GM18951 (cell line): ENCODE data around the gene DRAM1.
A peak's percentile ranks its signal among the peaks of the same experiment; 100 is the strongest.
"Not testable (repeated sequence)": the region's sequence is repeated elsewhere in the genome, so short reads cannot be mapped to it uniquely, and the experiment has no call there.

ENCODE experiments used
- POLR2A ChIP-seq: IDR thresholded peaks from 4 replicates; pipeline ENCODE4 v1.6.1; 2011; ENCODE audit warnings: mild to moderate bottlenecking; ENCODE audit not compliant: insufficient read length, insufficient read depth; ENCODE audit errors: extremely low read depth
- in situ Hi-C: fragments of 300-500 bp; cut with MboI; formaldehyde crosslinking; loops from one replicate; pipeline ENCODE4 v1.12.0; 2022; ENCODE audit warnings: low sequenced_read_pairs, mixed read lengths, inconsistent platforms; ENCODE audit not compliant: unreplicated experiment

The DRAM1 gene

GRCh38 chr12:101902641-101903040 lies 25.3 kb downstream of the DRAM1 start:
- no peak for TF ChIP-seq POLR2A
- in situ Hi-C loops, result no loop called here

- TF ChIP-seq POLR2A, result no peak
- in situ Hi-C loops, result no loop called here
These were observed 28.8 kb downstream of the DRAM1 start for GRCh38 chr12:101906226-101906625.

GRCh38 chr12:101908395-101908794 lies 31.0 kb downstream of the DRAM1 start:
- no peak for TF ChIP-seq POLR2A
- in situ Hi-C loops, result no loop called here

GRCh38 chr12:101909646-101910045 lies 32.3 kb downstream of the DRAM1 start:
- TF ChIP-seq POLR2A, result no peak
- in situ Hi-C loops, result no loop called here

DNA sequence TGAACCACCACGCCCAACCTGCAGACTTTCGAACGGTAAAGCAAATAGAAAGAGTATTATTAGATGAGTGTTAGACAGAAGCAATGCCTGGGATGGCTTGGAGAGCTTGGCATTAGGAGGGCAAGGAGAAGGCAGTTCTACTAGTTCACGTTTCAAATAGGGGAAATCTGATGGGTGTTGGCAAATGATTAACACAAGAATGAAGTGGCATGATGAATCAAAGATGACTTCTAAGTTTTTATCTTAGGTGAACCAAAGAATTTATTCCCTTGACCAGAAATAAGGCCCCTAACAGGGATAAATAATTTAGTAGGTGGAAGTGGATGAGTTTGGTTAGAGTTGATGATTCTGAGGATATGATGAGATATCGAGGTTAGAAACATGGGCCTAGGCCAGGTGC lies 38.5 kb downstream of the DRAM1 start:
- TF ChIP-seq POLR2A, result no peak
- in situ Hi-C loops, result no loop called here

DNA sequence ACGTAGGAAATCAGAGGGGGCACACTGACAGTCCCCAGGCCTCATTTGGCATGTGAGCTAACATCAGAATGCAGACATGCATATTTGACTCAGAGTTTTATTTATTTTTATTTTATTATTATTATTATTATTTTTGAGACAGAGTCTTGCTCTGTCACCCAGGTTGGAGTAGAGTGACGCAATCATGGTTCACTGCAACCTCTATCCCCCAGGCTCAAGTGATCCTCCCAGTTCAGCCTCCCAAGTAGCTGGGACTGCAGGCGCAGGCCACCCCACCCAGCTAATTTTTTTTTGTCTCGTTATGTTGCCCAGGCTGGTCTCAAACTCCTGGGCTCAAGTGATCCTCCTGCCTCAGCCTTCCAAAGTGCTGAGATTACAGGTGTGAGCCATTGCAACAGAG lies 41.4 kb downstream of the DRAM1 start:
- in situ Hi-C loops, result not testable (repeated sequence)

DNA sequence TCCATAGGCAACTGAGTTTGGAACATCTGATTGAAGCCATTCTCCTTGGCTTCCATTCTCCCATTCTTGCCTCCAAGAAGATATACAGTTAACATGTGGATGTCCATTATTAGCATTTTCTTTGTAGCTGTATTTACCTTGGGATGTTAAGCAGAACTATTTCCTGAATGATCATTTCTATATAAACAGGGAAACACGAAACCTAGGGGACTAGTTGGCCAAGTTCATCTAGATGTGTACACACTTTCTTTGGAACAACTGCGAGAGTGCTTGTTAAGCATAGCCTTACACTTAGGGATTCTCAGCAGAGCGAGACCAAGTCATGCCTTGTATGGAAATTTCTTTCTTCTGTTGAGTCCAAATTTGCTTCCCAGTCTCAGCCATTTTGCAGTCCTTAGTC lies 42.1 kb downstream of the DRAM1 start:
- TF ChIP-seq POLR2A, result no peak
- in situ Hi-C loops, result no loop called here

- in situ Hi-C loops, result loop anchor here (10.0 kb wide), 1 partner anchor 564 kb away; the partner anchor contains the start of gene IGF1
- TF ChIP-seq POLR2A, result no peak
These were observed 43.5 kb downstream of the DRAM1 start for GRCh38 chr12:101920906-101921305.

- in situ Hi-C loops, result loop anchor here (10.0 kb wide), 1 partner anchor 562 kb away; the partner anchor contains the start of gene IGF1
- peak; percentile 21 for TF ChIP-seq POLR2A
These were observed 45.8 kb downstream of the DRAM1 start for GRCh38 chr12:101923045-101923718.

DNA sequence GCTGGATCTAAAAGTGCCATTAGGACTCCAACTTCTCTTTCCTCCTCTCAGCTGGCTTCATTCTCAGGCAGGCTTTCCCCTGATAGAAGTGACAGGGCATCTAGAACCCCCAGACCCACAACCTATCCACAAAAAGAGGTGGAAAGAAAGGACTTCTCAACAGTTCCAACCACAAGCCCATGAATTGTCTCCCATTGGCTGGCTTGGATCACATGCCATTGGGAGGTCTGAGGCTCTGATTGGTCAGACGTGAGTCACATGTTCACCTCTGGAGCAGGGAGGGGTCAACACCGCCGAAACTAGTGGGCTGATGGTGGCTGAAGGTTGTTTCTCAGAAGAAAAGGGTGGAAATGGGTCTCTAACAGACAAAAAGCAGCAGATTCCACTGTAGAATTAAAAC lies 47.2 kb downstream of the DRAM1 start:
- no peak for TF ChIP-seq POLR2A
- in situ Hi-C loops, result loop anchor here (10.0 to 25.0 kb wide), 2 partner anchors 560 to 813 kb away; partner anchors contain the start of gene IGF1

- in situ Hi-C loops, result loop anchor here (10.0 to 25.0 kb wide), 2 partner anchors 559 to 812 kb away; partner anchors contain the start of gene IGF1
- no peak for TF ChIP-seq POLR2A
These were observed 48.0 kb downstream of the DRAM1 start for GRCh38 chr12:101925361-101925760.

- in situ Hi-C loops, result loop anchor here (10.0 to 25.0 kb wide), 2 partner anchors 559 to 811 kb away; partner anchors contain the start of gene IGF1
These were observed 48.6 kb downstream of the DRAM1 start for GRCh38 chr12:101925935-101926334.

GRCh38 chr12:101927036-101927435 lies 49.7 kb downstream of the DRAM1 start:
- TF ChIP-seq POLR2A, result no peak
- in situ Hi-C loops, result loop anchor here (10.0 to 25.0 kb wide), 2 partner anchors 558 to 810 kb away; partner anchors contain the start of gene IGF1

More at GRCh38 chr12:101925935-101926334, 48.6 kb downstream of the DRAM1 start:
- no peak for TF ChIP-seq POLR2A

DNA sequence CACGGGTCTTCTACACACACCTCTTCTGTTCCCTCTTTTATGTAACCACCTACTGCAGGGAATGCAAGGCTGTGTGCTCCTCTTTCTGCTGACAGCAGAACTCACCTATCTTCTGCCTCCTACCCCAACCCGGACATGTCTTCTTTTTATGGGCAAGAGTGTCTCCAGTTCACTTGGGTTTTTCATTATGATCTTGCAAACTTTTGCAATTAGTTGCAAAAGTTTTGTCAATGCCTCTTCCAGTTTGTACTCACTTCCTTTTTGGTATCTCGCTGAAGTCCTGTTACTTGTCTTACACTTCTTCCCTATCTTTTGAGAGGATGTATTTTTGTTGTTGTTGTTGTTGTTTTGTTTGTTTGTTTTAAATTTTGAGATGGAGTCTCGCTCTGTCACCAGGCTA lies 50.6 kb downstream of the DRAM1 start:
- TF ChIP-seq POLR2A, result no peak
- in situ Hi-C loops, result loop anchor here (10.0 to 25.0 kb wide), 2 partner anchors 557 to 809 kb away; partner anchors contain the start of gene IGF1

- in situ Hi-C loops, result loop anchor here (10.0 to 25.0 kb wide), 2 partner anchors 556 to 809 kb away; partner anchors contain the start of gene IGF1
- TF ChIP-seq POLR2A, result no peak
These were observed 51.2 kb downstream of the DRAM1 start for GRCh38 chr12:101928556-101928955.
